PFSK-1 (cell line): Measurements from ENCODE around the gene GAS7.

Experiments used
- FOXP2 ChIP-seq: optimal IDR thresholded peaks from 2 replicates; pipeline ENCODE3; 2011; ENCODE audit warnings: borderline replicate concordance, control low read depth, inconsistent platforms; ENCODE audit not compliant: insufficient read depth; ENCODE audit errors: extremely low read length, extremely low read depth
- POLR2AphosphoS5 ChIP-seq: IDR thresholded peaks from 2 replicates; pipeline ENCODE4 v1.6.1; 2012; ENCODE audit warnings: low read depth, mild to moderate bottlenecking, control low read depth, low read length, moderate library complexity
- SIN3A ChIP-seq: IDR thresholded peaks from 2 replicates; pipeline ENCODE4 v1.6.1; 2012; ENCODE audit warnings: mild to moderate bottlenecking, low read length, moderate library complexity, borderline replicate concordance; ENCODE audit not compliant: insufficient read depth
- TAF1 ChIP-seq: IDR thresholded peaks from 2 replicates; pipeline ENCODE4 v1.6.1; 2012; ENCODE audit warnings: low read length, control low read depth, borderline replicate concordance; ENCODE audit not compliant: insufficient read depth
- TF ChIP-seq, protein P1 (sequence below), 2 experiments: IDR thresholded peaks; 2 replicates each; pipeline versions ENCODE4 v1.6.1 to v1.8.0; 2011 to 2012; ENCODE audit warnings: low read depth in 2 of 2, low read length in 2 of 2, control low read depth in 1 of 2, inconsistent platforms in 1 of 2, mild to moderate bottlenecking in 1 of 2, moderate library complexity in 1 of 2; ENCODE audit not compliant: insufficient read depth in 1 of 2

The GAS7 gene

DNA sequence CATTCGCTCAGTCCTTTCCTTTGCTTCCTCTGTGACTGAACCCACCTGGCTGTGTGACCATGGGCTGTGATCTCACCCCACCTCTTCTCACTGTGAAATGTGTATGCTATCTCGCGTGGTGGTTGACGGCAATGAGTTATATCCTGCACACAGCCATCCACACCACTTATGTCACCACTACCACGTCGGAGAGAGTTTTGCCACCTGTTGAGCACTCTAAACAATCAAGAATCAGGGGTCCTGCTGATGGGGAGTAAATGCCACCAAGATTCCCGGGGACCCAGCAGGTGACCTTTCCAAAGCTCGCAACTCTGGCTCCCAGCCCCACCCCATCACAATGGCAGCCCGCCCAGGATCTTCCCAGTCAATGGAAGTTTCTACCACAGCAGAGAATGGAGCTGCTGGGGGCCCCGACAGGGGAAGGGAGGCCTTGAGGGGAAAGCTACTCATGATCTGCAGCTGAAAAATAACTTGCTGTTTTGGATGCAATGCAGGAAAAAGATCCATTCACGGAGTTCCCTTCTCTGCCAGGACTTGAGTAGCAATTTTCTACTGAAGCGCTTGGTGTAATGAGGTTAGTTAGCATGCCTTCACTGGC lies 267.2 kb downstream of the GAS7 start:
- TF ChIP-seq TAF1 (no peak), FOXP2 (no peak), SIN3A (no peak), POLR2AphosphoS5 (no peak)
- TF ChIP-seq, protein P1, sequence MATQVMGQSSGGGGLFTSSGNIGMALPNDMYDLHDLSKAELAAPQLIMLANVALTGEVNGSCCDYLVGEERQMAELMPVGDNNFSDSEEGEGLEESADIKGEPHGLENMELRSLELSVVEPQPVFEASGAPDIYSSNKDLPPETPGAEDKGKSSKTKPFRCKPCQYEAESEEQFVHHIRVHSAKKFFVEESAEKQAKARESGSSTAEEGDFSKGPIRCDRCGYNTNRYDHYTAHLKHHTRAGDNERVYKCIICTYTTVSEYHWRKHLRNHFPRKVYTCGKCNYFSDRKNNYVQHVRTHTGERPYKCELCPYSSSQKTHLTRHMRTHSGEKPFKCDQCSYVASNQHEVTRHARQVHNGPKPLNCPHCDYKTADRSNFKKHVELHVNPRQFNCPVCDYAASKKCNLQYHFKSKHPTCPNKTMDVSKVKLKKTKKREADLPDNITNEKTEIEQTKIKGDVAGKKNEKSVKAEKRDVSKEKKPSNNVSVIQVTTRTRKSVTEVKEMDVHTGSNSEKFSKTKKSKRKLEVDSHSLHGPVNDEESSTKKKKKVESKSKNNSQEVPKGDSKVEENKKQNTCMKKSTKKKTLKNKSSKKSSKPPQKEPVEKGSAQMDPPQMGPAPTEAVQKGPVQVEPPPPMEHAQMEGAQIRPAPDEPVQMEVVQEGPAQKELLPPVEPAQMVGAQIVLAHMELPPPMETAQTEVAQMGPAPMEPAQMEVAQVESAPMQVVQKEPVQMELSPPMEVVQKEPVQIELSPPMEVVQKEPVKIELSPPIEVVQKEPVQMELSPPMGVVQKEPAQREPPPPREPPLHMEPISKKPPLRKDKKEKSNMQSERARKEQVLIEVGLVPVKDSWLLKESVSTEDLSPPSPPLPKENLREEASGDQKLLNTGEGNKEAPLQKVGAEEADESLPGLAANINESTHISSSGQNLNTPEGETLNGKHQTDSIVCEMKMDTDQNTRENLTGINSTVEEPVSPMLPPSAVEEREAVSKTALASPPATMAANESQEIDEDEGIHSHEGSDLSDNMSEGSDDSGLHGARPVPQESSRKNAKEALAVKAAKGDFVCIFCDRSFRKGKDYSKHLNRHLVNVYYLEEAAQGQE (IDR thresholded peaks at IDR 0.05; ENCODE audit: insufficient read depth in 1 of 2, low read depth in 2 of 2, low read length in 2 of 2), result no peak

DNA sequence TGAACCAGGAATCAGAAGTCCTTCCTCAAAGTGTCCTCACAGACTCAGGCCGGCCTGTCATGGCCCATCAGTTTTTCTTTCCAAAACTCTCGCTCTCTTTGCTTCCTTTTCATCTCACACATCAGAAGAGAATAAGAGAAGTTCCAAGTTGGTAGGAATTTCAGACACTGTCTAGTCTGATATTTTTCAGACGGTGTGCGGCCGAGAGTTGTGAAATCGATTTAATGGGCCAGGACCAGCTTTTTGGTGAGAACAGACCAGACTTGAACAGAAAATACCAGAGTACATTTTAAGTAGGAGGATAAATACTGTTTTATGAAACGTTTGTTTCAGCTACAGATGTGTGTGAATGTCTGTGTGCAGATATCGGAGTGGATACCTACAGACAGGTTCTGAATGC lies 268.5 kb downstream of the GAS7 start:
- no peak for TF ChIP-seq POLR2AphosphoS5
- TF ChIP-seq FOXP2, result no peak
- no peak for TF ChIP-seq SIN3A
- TF ChIP-seq, protein P1 (IDR thresholded peaks at IDR 0.05; ENCODE audit: insufficient read depth in 1 of 2, low read depth in 2 of 2, low read length in 2 of 2), result no peak
- no peak for TF ChIP-seq TAF1

DNA sequence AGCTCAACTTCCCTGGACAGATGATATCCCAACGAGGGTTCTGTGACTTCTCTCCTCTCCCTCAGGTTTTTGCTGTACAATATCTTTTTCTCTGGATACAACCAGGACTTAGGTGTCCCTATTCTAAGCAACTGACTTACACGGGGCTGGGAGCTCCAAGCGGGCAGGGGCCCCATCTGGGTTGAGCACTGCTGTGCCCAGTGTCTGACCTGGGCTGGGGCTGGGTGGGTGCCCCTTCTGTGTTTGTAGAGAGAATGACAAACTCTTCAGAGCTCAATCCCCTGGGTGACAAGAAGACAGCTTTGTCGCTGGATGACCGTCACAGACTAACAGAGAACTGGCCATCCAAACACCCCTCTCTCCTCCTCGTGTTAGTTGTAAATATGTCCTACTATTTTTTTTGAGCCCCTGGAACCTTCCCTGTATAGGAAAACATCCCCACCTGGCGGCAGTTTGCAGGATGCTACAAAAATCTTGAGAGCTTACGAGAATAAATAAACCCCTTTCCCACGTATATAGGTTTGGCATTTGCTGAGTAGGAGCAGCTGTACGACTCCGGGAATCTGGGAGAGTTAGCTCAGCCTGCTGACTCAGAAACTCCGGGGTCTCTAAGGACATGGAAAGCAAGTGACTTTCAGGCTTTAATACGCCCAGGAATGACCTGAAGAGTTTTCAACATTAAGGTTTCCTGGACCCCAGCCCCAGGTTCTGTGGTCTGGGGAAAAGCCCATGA lies 269.6 kb downstream of the GAS7 start:
- TF ChIP-seq POLR2AphosphoS5 (no peak), TAF1 (no peak), SIN3A (no peak), FOXP2 (no peak)
- TF ChIP-seq, protein P1 (IDR thresholded peaks at IDR 0.05; ENCODE audit: insufficient read depth in 1 of 2, low read depth in 2 of 2, low read length in 2 of 2), result no peak

DNA sequence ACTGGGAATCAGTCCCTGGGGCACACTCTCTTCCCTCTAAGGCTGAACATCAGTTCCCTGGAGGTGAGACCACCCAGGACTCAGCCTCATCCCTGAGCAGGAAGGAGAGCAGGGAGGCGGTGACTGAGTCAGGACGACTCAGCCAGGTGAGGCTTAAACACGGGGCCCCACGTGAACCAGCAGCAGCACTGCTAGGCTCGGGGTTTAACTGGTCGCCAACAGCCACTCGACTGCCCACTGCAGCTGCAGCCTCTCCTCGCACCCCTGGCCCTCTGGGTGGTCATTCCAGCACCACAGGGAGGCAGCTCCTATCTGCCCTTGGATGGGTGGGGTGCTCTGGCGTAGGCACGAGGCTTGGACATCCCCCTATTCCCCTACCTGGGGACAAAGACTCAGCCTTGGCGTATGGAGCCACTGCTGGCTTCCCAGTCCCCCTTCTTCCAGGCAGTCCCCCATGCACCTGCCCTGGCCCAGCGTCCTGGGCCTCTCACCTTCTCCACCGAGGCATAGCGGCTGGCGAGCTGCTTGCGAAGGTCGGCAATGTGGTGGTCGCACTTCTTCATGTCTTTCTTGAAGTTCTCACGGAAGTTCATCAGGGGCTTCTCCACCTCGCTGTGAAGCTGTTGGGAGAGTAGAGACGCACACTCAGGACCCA lies 272.1 kb downstream of the GAS7 start:
- TF ChIP-seq FOXP2, result no peak
- no peak for TF ChIP-seq SIN3A
- TF ChIP-seq POLR2AphosphoS5, result no peak
- TF ChIP-seq, protein P1 (IDR thresholded peaks at IDR 0.05; ENCODE audit: insufficient read depth in 1 of 2, low read depth in 2 of 2, low read length in 2 of 2), result no peak
- TF ChIP-seq TAF1, result no peak
